DMS 273 treated with DMSO at 0.1 percent for 48 hours (cell line): ENCODE measurements around the gene ASCL4.
A peak's percentile ranks its signal among the peaks of the same experiment; 100 is the strongest.
"Not testable (repeated sequence)": the region's sequence is repeated elsewhere in the genome, so short reads cannot be mapped to it uniquely, and the experiment has no call there.

ENCODE experiments used
- DNase-seq: peaks from one replicate; lab custom pipeline; 2025; lab: John Stamatoyannopoulos, UW

ASCL4 gene

GRCh38 chr12:107774349-107775029, at the start of gene ASCL4:
Gene ASCL4 (plus strand): TSS chr12:107774704. CDS start chr12:107775219, 515 bp downstream.
- DNase-seq = no peak

GRCh38 chr12:107727327-107727726, 47.2 kb upstream of the ASCL4 start:
- DNase-seq = not testable (repeated sequence)

- DNase-seq = not testable (repeated sequence)
Measured at GRCh38 chr12:107727742-107728141, 46.8 kb upstream of the ASCL4 start.

GRCh38 chr12:107730618-107731341, 43.7 kb upstream of the ASCL4 start:
- no peak for DNase-seq

- DNase-seq = no peak
Measured at GRCh38 chr12:107731366-107731765, 43.1 kb upstream of the ASCL4 start.

- DNase-seq = no peak
Measured at GRCh38 chr12:107732365-107732764, 42.1 kb upstream of the ASCL4 start.

GRCh38 chr12:107734139-107734538, 40.4 kb upstream of the ASCL4 start:
- no peak for DNase-seq

GRCh38 chr12:107735763-107736162, 38.7 kb upstream of the ASCL4 start:
- DNase-seq = no peak

GRCh38 chr12:107736914-107737313, 37.6 kb upstream of the ASCL4 start:
- DNase-seq = no peak

- DNase-seq = no peak
Measured at GRCh38 chr12:107748472-107748871, 26.0 kb upstream of the ASCL4 start.

GRCh38 chr12:107749083-107749482, 25.4 kb upstream of the ASCL4 start:
- DNase-seq = no peak

- DNase-seq = no peak
Measured at GRCh38 chr12:107759410-107759809, 15.1 kb upstream of the ASCL4 start.

- no peak for DNase-seq
Measured at GRCh38 chr12:107760207-107760808, 14.2 kb upstream of the ASCL4 start.

GRCh38 chr12:107760809-107761501, 13.5 kb upstream of the ASCL4 start, which contains the start of gene PRDM4:
Gene PRDM4 (minus strand): TSS chr12:107761137. CDS start chr12:107760515, 622 bp downstream.
- DNase-seq = peak; percentile 67

GRCh38 chr12:107761502-107761904, 13.0 kb upstream of the ASCL4 start:
- no peak for DNase-seq

GRCh38 chr12:107762874-107763273, 11.6 kb upstream of the ASCL4 start:
- no peak for DNase-seq

GRCh38 chr12:107764626-107765025, 9.9 kb upstream of the ASCL4 start:
- DNase-seq = no peak

- no peak for DNase-seq
Measured at GRCh38 chr12:107765316-107765715, 9.2 kb upstream of the ASCL4 start.

- no peak for DNase-seq
Measured at GRCh38 chr12:107767466-107767865, 7.0 kb upstream of the ASCL4 start.

- no peak for DNase-seq
Measured at GRCh38 chr12:107775093-107775721, 703 bp downstream of the ASCL4 start.

GRCh38 chr12:107776171-107776570, 1.7 kb downstream of the ASCL4 start:
- DNase-seq = no peak
